GM12878 (cell line): ENCODE measurements around the gene LYPD6. TPM values are rescaled to one million over a fixed set of nuclear protein-coding genes. Genes with fewer than 3 reads are reported as not detected.

Experiments
- ATAC-seq: fragments of 200-7000 bp; cut with Tn5 transposase; 3 replicates; pipeline ENCODE4 v1.9.1; 2020; ENCODE audit warnings: mild to moderate bottlenecking, moderate library complexity
- BruUV-seq: library from RNA; stranded (reverse); fragments of 400-500 nt; replicated peaks from 2 replicates; lab custom pipeline; 2021; lab: Mats Ljungman, UMichigan
- CTCF ChIA-PET: fragments of 300-600 bp; sonication (Branson Sonifier 250); formaldehyde crosslinking; extraction: SDS; loops from one replicate; lab custom pipeline; 2021; ENCODE audit warnings: inconsistent platforms; lab: Yijun Ruan, JAX
- POLR2A ChIA-PET: fragments of 350-600 bp; formaldehyde crosslinking; extraction: SDS; loops from one replicate; lab custom pipeline; 2021; ENCODE audit warnings: inconsistent platforms; lab: Charles Lee
- RAD21 ChIA-PET: fragments of 300-600 bp; sonication (Branson Sonifier 250); formaldehyde crosslinking; loops from one replicate; lab custom pipeline; 2023; ENCODE audit warnings: antibody characterized with exemption; ENCODE audit not compliant: unreplicated experiment; lab: Charles Lee
- SMC1A ChIA-PET: fragments of 300-600 bp; sonication (Branson Sonifier 250); formaldehyde crosslinking; loops from one replicate; lab custom pipeline; 2023; ENCODE audit not compliant: unreplicated experiment, uncharacterized antibody; lab: Charles Lee
- DNase-seq: peaks from one replicate; pipeline ENCODE4 v3.0.0-alpha.2; 2011; ENCODE audit warnings: low read depth, low spot score
- FAIRE-seq: peaks from 3 replicates; lab custom pipeline; 2011; peaks lifted over from hg19 to GRCh38; lab: Jason Lieb, UNC
- H2AFZ ChIP-seq: 2 replicates; pipeline ENCODE4 v1.6.0; 2011; ENCODE audit warnings: low read depth, low read length, control low read depth; ENCODE audit not compliant: control insufficient read depth
- H3K27ac ChIP-seq: 2 replicates; pipeline ENCODE4 v1.5.1; 2011; ENCODE audit warnings: control low read depth; ENCODE audit not compliant: control insufficient read depth, insufficient read depth
- H3K27me3 ChIP-seq, 2 experiments: replicated peaks in 1 of 2; 2 replicates each; pipeline versions ENCODE4 v1.6.0 to v1.6.1; 2011; ENCODE audit warnings: low read length in 1 of 2; ENCODE audit not compliant: control insufficient read depth in 2 of 2, insufficient read depth in 2 of 2
- H3K36me3 ChIP-seq, 2 experiments: 2 replicates each; pipeline ENCODE4 v1.5.1; 2011; ENCODE audit warnings: low read length in 1 of 2; ENCODE audit not compliant: control insufficient read depth in 2 of 2, insufficient read depth in 2 of 2
- H3K4me1 ChIP-seq: 2 replicates; pipeline ENCODE4 v1.6.1; 2011; ENCODE audit warnings: mild to moderate bottlenecking, low read length, moderate library complexity, mixed read lengths; ENCODE audit not compliant: control insufficient read depth, insufficient read depth
- H3K4me2 ChIP-seq: 2 replicates; pipeline ENCODE4 v1.6.0; 2011; ENCODE audit warnings: control low read depth; ENCODE audit not compliant: control insufficient read depth, insufficient read depth
- H3K4me3 ChIP-seq: fragments of 200-600 bp; sonication (generic); 2 replicates; pipeline ENCODE4 v1.5.1; 2016
- H3K79me2 ChIP-seq: 2 replicates; pipeline ENCODE4 v1.6.0; 2011; ENCODE audit warnings: low read length; ENCODE audit not compliant: control insufficient read depth, insufficient read depth
- H3K9ac ChIP-seq: 2 replicates; pipeline ENCODE4 v1.8.0; 2011; ENCODE audit warnings: low read length, control low read depth, mixed read lengths; ENCODE audit not compliant: control insufficient read depth, insufficient read depth
- H3K9me3 ChIP-seq: replicated peaks from 3 replicates; pipeline ENCODE4 v1.5.1; 2011; ENCODE audit warnings: mild to moderate bottlenecking, low read length; ENCODE audit not compliant: control insufficient read depth, insufficient read depth
- H4K20me1 ChIP-seq: 2 replicates; pipeline ENCODE4 v1.6.0; 2011; ENCODE audit not compliant: control insufficient read depth, insufficient read depth
- BRCA1 ChIP-seq: IDR thresholded peaks from 2 replicates; pipeline ENCODE4 v1.6.1; 2011; ENCODE audit warnings: low read depth, low read length, improper control_type of control experiment
- CHD1 ChIP-seq: IDR thresholded peaks from 2 replicates; pipeline ENCODE4 v1.6.1; 2012; ENCODE audit warnings: low read depth, low read length, improper control_type of control experiment
- CREB1 ChIP-seq: IDR thresholded peaks from 2 replicates; pipeline ENCODE4 v1.6.1; 2012; ENCODE audit warnings: low read depth, mild to moderate bottlenecking, inconsistent platforms
- HDAC6 ChIP-seq: fragments of 200-600 bp; sonication (generic); IDR thresholded peaks from one replicate; pipeline ENCODE4 v1.8.0; 2017; ENCODE audit warnings: antibody characterized with exemption; ENCODE audit not compliant: unreplicated experiment
- NFIC ChIP-seq: IDR thresholded peaks from 2 replicates; pipeline ENCODE4 v1.6.1; 2012; ENCODE audit warnings: low read depth, mild to moderate bottlenecking, inconsistent platforms, low read length, moderate library complexity
- ZZZ3 ChIP-seq: IDR thresholded peaks from 2 replicates; pipeline ENCODE4 v1.6.1; 2011; ENCODE audit warnings: low read depth; ENCODE audit not compliant: control insufficient read depth, insufficient read length
- WGBS: methylation state at CpG from one replicate; pipeline ENCODE4 v1.1.6; 2016; ENCODE audit warnings: low lambda C conversion rate; ENCODE audit not compliant: insufficient replicate concordance, insufficient coverage; ENCODE audit errors: missing lambda C conversion rate; 5-methylcytosine and 5-hydroxymethylcytosine counted together
- in situ Hi-C: fragments of 300-500 bp; cut with MboI; formaldehyde crosslinking; loops from 9 replicates; pipeline ENCODE4 v1.14.3; 2018; ENCODE audit warnings: mixed read lengths
- intact Hi-C: fragments of 100-400 bp; cut with micrococcal nuclease; formaldehyde crosslinking; loops from one replicate; pipeline ENCODE4 v1.14.2; 2022; ENCODE audit not compliant: unreplicated experiment
- polyA plus RNA-seq, 11 experiments: library from polyadenylated mRNA; depleted of rRNA in 4 of 11; unstranded in 6 of 11; stranded (reverse) in 5 of 11; fragments of >200 nt; fragmentation: Nextera tagmentation in 4 of 11; fragmentation: Illumina TruSeq in 1 of 11; extraction: Ambion mirVana in 4 of 11; extraction: Trizol in 1 of 11; gene quantifications; 1 replicate in 1 of 11; 2 replicates in 10 of 11; pipeline versions ENCODE4 v1.2.1 to v1.2.3, GENCODE V29; 2011 to 2016; ENCODE audit warnings: inconsistent platforms in 2 of 11, missing spikeins in 2 of 11, low read depth in 1 of 11
- total RNA-seq, 4 experiments: library from RNA; depleted of rRNA in 3 of 4; stranded (reverse); fragments of >200 nt in 3 of 4; fragmentation: Illumina TruSeq in 1 of 4; extraction: Trizol in 1 of 4; gene quantifications; 2 replicates each; pipeline versions ENCODE4 v1.2.1 to v1.2.3, GENCODE V29; 2013 to 2021
- TF ChIP-seq, protein P1 (sequence below): IDR thresholded peaks from 2 replicates; pipeline ENCODE4 v1.6.1; 2012; ENCODE audit warnings: low read depth, low read length, improper control_type of control experiment
- TF ChIP-seq, protein P2 (sequence below): fragments of 450-650 bp; IDR thresholded peaks from 2 replicates; pipeline ENCODE4 v1.6.1; 2018; ENCODE audit warnings: borderline replicate concordance, mild to moderate bottlenecking; ENCODE audit not compliant: partially characterized antibody
- TF ChIP-seq, protein P3 (sequence below): IDR thresholded peaks from 2 replicates; pipeline ENCODE4 v1.6.1; 2011; ENCODE audit warnings: mild to moderate bottlenecking, low read depth, low read length, moderate library complexity; ENCODE audit not compliant: insufficient replicate concordance
- TF ChIP-seq, protein P4 (sequence below): fragments of 450-650 bp; formaldehyde crosslinking; IDR thresholded peaks from 2 replicates; pipeline ENCODE4 v1.4.0; 2022; ENCODE audit warnings: mild to moderate bottlenecking, moderate library complexity
- TF ChIP-seq, protein P5 (sequence below): fragments of 450-650 bp; IDR thresholded peaks from 2 replicates; pipeline ENCODE4 v1.6.1; 2018; ENCODE audit warnings: mild to moderate bottlenecking, low read depth, moderate library complexity; ENCODE audit not compliant: partially characterized antibody

LYPD6 gene
- total and polyA plus RNA-seq, 10 of the 15 experiments (the other 5 are each of a cell fraction or from before 2014, with no cell fraction given): not detected

DNA sequence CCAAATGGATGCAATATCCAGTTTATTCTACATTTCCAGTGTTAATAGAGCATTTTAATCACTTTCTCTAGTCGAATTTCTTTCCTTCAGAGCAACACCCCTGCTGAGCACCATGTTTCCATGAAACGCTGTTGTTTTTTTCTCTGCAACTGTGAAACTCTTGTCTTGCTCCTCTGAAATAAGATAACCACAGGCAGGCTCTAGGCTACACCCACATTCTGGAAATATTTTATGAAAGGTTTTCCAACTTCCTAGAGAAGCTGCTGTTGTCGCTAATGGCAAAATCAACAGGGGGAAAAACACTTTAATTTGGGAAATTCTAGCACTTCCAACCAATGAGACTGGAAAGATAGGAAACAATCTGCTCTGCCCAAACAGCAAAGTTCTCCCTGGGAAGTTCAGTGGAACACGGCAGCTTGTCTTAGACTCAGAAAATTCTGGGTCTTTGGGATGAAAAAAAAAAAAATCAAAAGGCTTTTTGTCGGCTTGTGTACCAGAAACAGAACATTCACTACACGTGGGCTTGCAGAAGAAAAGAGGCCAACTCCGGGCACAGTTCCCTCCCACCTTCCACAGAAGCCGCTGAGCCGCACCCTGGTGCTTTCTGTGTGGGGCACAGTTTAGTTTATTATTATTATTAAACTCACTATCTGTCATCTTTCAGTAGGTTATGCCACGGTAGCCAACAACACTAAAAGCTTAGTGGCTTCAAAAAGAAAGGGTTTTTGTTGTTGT lies 158.5 kb downstream of the LYPD6 start:
- DNase-seq: no peak
- no peak overlapping the region for H3K4me2 ChIP-seq
- no peak overlapping the region for H3K27ac ChIP-seq
- CTCF ChIA-PET: interaction anchor here (0.6 kb wide), 1 partner anchor 50 kb away, joined by 3 read pairs; no protein-coding TSS in a partner anchor
- ATAC-seq: no peak
- H3K79me2 ChIP-seq: no peaks in the 10 kb centered on the region
- peaks cover 0 to 5% of the 10 kb centered on the region in 2 experiments; a peak in 1 of 4 replicates for H3K27me3 ChIP-seq
- FAIRE-seq: no peak
- no peaks in the 10 kb centered on the region for H4K20me1 ChIP-seq
- POLR2A ChIA-PET: no interaction called here
- H3K9me3 ChIP-seq: no peaks in the 10 kb centered on the region
- no peak overlapping the region for H3K9ac ChIP-seq
- intact Hi-C loops: no loop called here
- WGBS: 24% methylated on average over 10 of the region's 10 CpGs
- no peaks in the 10 kb centered on the region for H3K36me3 ChIP-seq
- BruUV-seq: no TSS peak
- in situ Hi-C loops: no loop called here
- RAD21 ChIA-PET: no interaction called here
- no peaks in the 10 kb centered on the region for H3K4me1 ChIP-seq
- no peak overlapping the region for H3K4me3 ChIP-seq
- SMC1A ChIA-PET: no interaction called here
- H2AFZ ChIP-seq: no peak overlapping the region
- TF ChIP-seq, protein P1, sequence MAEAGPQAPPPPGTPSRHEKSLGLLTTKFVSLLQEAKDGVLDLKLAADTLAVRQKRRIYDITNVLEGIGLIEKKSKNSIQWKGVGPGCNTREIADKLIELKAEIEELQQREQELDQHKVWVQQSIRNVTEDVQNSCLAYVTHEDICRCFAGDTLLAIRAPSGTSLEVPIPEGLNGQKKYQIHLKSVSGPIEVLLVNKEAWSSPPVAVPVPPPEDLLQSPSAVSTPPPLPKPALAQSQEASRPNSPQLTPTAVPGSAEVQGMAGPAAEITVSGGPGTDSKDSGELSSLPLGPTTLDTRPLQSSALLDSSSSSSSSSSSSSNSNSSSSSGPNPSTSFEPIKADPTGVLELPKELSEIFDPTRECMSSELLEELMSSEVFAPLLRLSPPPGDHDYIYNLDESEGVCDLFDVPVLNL: no peak
- TF ChIP-seq NFIC (no peak), CHD1 (no peak), ZZZ3 (no peak), BRCA1 (no peak), CREB1 (no peak), HDAC6 (no peak)
- TF ChIP-seq, protein P2, sequence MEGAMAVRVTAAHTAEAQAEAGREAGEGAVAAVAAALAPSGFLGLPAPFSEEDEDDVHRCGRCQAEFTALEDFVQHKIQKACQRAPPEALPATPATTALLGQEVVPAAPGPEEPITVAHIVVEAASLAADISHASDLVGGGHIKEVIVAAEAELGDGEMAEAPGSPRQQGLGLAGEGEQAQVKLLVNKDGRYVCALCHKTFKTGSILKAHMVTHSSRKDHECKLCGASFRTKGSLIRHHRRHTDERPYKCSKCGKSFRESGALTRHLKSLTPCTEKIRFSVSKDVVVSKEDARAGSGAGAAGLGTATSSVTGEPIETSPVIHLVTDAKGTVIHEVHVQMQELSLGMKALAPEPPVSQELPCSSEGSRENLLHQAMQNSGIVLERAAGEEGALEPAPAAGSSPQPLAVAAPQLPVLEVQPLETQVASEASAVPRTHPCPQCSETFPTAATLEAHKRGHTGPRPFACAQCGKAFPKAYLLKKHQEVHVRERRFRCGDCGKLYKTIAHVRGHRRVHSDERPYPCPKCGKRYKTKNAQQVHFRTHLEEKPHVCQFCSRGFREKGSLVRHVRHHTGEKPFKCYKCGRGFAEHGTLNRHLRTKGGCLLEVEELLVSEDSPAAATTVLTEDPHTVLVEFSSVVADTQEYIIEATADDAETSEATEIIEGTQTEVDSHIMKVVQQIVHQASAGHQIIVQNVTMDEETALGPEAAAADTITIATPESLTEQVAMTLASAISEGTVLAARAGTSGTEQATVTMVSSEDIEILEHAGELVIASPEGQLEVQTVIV: no peak
- TF ChIP-seq, protein P3, sequence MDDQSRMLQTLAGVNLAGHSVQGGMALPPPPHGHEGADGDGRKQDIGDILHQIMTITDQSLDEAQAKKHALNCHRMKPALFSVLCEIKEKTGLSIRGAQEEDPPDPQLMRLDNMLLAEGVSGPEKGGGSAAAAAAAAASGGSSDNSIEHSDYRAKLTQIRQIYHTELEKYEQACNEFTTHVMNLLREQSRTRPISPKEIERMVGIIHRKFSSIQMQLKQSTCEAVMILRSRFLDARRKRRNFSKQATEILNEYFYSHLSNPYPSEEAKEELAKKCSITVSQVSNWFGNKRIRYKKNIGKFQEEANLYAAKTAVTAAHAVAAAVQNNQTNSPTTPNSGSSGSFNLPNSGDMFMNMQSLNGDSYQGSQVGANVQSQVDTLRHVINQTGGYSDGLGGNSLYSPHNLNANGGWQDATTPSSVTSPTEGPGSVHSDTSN: no peak
- TF ChIP-seq, protein P4, sequence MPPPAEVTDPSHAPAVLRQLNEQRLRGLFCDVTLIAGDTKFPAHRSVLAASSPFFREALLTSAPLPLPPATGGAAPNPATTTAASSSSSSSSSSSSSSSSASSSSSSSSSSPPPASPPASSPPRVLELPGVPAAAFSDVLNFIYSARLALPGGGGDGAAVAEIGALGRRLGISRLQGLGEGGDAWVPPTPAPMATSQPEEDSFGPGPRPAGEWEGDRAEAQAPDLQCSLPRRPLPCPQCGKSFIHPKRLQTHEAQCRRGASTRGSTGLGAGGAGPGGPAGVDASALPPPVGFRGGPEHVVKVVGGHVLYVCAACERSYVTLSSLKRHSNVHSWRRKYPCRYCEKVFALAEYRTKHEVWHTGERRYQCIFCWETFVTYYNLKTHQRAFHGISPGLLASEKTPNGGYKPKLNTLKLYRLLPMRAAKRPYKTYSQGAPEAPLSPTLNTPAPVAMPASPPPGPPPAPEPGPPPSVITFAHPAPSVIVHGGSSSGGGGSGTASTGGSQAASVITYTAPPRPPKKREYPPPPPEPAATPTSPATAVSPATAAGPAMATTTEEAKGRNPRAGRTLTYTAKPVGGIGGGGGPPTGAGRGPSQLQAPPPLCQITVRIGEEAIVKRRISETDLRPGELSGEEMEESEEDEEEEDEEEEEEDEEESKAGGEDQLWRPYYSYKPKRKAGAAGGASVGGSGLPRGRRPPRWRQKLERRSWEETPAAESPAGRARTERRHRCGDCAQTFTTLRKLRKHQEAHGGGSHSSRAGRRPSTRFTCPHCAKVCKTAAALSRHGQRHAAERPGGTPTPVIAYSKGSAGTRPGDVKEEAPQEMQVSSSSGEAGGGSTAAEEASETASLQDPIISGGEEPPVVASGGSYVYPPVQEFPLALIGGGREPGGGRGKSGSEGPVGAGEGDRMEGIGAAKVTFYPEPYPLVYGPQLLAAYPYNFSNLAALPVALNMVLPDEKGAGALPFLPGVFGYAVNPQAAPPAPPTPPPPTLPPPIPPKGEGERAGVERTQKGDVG (CRISPR knock-in tag): no peak
- TF ChIP-seq, protein P5, sequence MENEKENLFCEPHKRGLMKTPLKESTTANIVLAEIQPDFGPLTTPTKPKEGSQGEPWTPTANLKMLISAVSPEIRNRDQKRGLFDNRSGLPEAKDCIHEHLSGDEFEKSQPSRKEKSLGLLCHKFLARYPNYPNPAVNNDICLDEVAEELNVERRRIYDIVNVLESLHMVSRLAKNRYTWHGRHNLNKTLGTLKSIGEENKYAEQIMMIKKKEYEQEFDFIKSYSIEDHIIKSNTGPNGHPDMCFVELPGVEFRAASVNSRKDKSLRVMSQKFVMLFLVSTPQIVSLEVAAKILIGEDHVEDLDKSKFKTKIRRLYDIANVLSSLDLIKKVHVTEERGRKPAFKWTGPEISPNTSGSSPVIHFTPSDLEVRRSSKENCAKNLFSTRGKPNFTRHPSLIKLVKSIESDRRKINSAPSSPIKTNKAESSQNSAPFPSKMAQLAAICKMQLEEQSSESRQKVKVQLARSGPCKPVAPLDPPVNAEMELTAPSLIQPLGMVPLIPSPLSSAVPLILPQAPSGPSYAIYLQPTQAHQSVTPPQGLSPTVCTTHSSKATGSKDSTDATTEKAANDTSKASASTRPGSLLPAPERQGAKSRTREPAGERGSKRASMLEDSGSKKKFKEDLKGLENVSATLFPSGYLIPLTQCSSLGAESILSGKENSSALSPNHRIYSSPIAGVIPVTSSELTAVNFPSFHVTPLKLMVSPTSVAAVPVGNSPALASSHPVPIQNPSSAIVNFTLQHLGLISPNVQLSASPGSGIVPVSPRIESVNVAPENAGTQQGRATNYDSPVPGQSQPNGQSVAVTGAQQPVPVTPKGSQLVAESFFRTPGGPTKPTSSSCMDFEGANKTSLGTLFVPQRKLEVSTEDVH: no peak
